ENCODE data around the gene DGLUCY. TPM values are rescaled to one million over a fixed set of nuclear protein-coding genes. Genes with fewer than 3 reads are reported as not detected.

Gene DGLUCY
- polyA plus RNA-seq, 3 donors: 54.9 to 88.4 (median 66.0) TPM

DNA sequence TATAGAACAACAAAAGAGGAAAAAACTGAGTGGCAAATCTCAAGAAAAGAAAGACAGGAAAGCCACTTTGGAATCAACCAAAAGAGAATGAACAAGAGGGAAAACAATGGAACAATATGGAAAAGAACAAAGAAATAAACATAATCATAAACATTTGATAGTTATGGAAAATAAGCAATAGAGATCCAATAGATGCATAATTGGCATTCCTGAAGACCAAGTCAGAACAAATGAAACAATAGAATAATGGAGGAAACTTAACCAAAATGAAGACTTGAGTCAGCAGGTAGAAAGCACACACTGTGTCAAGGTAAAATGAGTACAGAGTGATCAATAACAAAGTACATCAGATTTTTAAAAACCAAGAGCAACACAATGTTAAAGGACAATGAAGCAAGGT, 43.3 kb upstream of the DGLUCY start:
- no peak overlapping the region for H3K4me3 Mint-ChIP-seq
- Histone ChIP-seq H3K9ac (ENCODE audit: insufficient read depth, low read length, poor library complexity, severe bottlenecking) (no peak overlapping the region), H3K9me3 (replicated peaks in 1 of 2; ENCODE audit: control insufficient read depth in 1 of 2, insufficient read depth in 1 of 2, low read length in 2 of 2) (peaks cover 0 to 2% of the 10 kb centered on the region in 2 donors), H3K4me1 (ENCODE audit: control insufficient read depth in 1 of 2, insufficient read depth in 2 of 2, low read length in 2 of 2) (no peaks in the 10 kb centered on the region), H2AFZ (ENCODE audit: insufficient read depth, low read depth, low read length, poor library complexity, severe bottlenecking) (no peak overlapping the region), H3K27ac (ENCODE audit: low read depth in 1 of 2, low read length in 2 of 2) (no peak overlapping the region), H3K4me2 (replicated peaks; ENCODE audit: extremely low read depth, low read length, poor library complexity, severe bottlenecking) (no peak overlapping the region), H4K20me1 (ENCODE audit: insufficient read depth, low read length) (no peaks in the 10 kb centered on the region), H3K79me2 (ENCODE audit: insufficient read depth, low read length) (no peaks in the 10 kb centered on the region), H3K36me3 (replicated peaks in 1 of 2; ENCODE audit: control insufficient read depth in 1 of 2, insufficient read depth in 2 of 2, low read length in 2 of 2) (no peaks in the 10 kb centered on the region), H3K27me3 (ENCODE audit: control insufficient read depth in 2 of 2, insufficient read depth in 2 of 2, low read length in 2 of 2) (no peaks in the 10 kb centered on the region), H3K4me3 (replicated peaks in 1 of 3; ENCODE audit: low read depth in 2 of 3, low read length in 3 of 3) (no peak overlapping the region)
- no peak overlapping the region for H3K27ac Mint-ChIP-seq
- no peak for DNase-seq
- no peaks in the 10 kb centered on the region for H3K36me3 Mint-ChIP-seq
- intact Hi-C loops (cut with micrococcal nuclease): no loop called here
- TF ChIP-seq, protein P1, sequence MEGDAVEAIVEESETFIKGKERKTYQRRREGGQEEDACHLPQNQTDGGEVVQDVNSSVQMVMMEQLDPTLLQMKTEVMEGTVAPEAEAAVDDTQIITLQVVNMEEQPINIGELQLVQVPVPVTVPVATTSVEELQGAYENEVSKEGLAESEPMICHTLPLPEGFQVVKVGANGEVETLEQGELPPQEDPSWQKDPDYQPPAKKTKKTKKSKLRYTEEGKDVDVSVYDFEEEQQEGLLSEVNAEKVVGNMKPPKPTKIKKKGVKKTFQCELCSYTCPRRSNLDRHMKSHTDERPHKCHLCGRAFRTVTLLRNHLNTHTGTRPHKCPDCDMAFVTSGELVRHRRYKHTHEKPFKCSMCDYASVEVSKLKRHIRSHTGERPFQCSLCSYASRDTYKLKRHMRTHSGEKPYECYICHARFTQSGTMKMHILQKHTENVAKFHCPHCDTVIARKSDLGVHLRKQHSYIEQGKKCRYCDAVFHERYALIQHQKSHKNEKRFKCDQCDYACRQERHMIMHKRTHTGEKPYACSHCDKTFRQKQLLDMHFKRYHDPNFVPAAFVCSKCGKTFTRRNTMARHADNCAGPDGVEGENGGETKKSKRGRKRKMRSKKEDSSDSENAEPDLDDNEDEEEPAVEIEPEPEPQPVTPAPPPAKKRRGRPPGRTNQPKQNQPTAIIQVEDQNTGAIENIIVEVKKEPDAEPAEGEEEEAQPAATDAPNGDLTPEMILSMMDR (IDR thresholded peaks at IDR 0.05): no peak
- H3K4me1 Mint-ChIP-seq: peaks cover 9% of the 10 kb centered on the region
- peaks cover 0 to 6% (median 3%) of the 10 kb centered on the region in 7 donors for H3K9me3 Mint-ChIP-seq
- peaks cover 0 to 3% (median 3%) of the 10 kb centered on the region in 3 donors for H3K27me3 Mint-ChIP-seq (ENCODE audit: low read depth in 3 of 3)

DNA sequence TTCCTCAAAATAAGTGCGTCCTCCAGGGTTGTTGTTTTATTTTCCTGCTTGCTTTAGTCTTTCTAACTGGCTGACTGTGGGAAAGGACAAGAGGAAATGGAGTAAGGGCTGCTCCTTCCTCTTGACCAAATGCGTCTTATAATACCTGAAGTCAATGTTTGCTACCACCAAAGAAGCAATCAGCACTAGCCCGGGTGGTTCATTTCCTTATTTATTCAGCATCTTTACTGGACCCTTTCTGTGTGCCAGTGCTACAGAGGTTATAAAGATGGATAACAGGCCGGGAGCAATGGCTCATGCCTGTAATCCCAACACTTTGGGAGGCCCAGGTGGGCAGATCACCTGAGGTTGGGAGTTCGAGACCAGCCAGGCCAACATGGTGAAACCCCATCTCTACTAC, 38.3 kb upstream of the DGLUCY start:
- Mint-ChIP-seq H3K36me3 (no peaks in the 10 kb centered on the region), H3K27ac (no peak overlapping the region), H3K4me1 (no peaks in the 10 kb centered on the region), H3K9me3 (peaks cover 0 to 4% (median 1%) of the 10 kb centered on the region in 7 donors), H3K4me3 (no peak overlapping the region), H3K27me3 (ENCODE audit: low read depth in 3 of 3) (peaks cover 1 to 6% (median 2%) of the 10 kb centered on the region in 3 donors)
- TF ChIP-seq, protein P1 (IDR thresholded peaks at IDR 0.05): no peak
- Histone ChIP-seq H3K27ac (ENCODE audit: low read depth in 1 of 2, low read length in 2 of 2) (no peak overlapping the region), H3K4me2 (replicated peaks; ENCODE audit: extremely low read depth, low read length, poor library complexity, severe bottlenecking) (no peak overlapping the region), H2AFZ (ENCODE audit: insufficient read depth, low read depth, low read length, poor library complexity, severe bottlenecking) (no peak overlapping the region), H3K27me3 (ENCODE audit: control insufficient read depth in 2 of 2, insufficient read depth in 2 of 2, low read length in 2 of 2) (no peaks in the 10 kb centered on the region), H3K9ac (ENCODE audit: insufficient read depth, low read length, poor library complexity, severe bottlenecking) (no peak overlapping the region), H3K9me3 (replicated peaks in 1 of 2; ENCODE audit: control insufficient read depth in 1 of 2, insufficient read depth in 1 of 2, low read length in 2 of 2) (no peaks in the 10 kb centered on the region), H3K36me3 (replicated peaks in 1 of 2; ENCODE audit: control insufficient read depth in 1 of 2, insufficient read depth in 2 of 2, low read length in 2 of 2) (no peaks in the 10 kb centered on the region), H3K4me3 (replicated peaks in 1 of 3; ENCODE audit: low read depth in 2 of 3, low read length in 3 of 3) (no peak overlapping the region), H3K4me1 (ENCODE audit: control insufficient read depth in 1 of 2, insufficient read depth in 2 of 2, low read length in 2 of 2) (no peaks in the 10 kb centered on the region), H4K20me1 (ENCODE audit: insufficient read depth, low read length) (no peaks in the 10 kb centered on the region), H3K79me2 (ENCODE audit: insufficient read depth, low read length) (no peaks in the 10 kb centered on the region)
- intact Hi-C loops (cut with micrococcal nuclease): no loop called here
- WGBS (ENCODE audit: insufficient coverage): no CpG with 5 or more reads among the region's 5 CpGs
- DNase-seq: no peak
